GM10847 (cell line): Measurements from ENCODE around the gene SLC47A1.

Source experiments
- POLR2A ChIP-seq: IDR thresholded peaks from 2 replicates; pipeline ENCODE4 v1.6.1; 2011; ENCODE audit not compliant: insufficient read length; ENCODE audit errors: extremely low read depth

The SLC47A1 gene

GRCh38 chr17:19546289-19547065 lies 12.8 kb downstream of the SLC47A1 start:
- TF ChIP-seq POLR2A = no peak

GRCh38 chr17:19549746-19550623 lies 16.3 kb downstream of the SLC47A1 start:
- TF ChIP-seq POLR2A = no peak

- TF ChIP-seq POLR2A = no peak
Measured at GRCh38 chr17:19551165-19551564, 17.5 kb downstream of the SLC47A1 start.

GRCh38 chr17:19551591-19552148 lies 18.0 kb downstream of the SLC47A1 start:
- no peak for TF ChIP-seq POLR2A

- no peak for TF ChIP-seq POLR2A
Measured at GRCh38 chr17:19553036-19553435, 19.4 kb downstream of the SLC47A1 start.

GRCh38 chr17:19554393-19554792 lies 20.7 kb downstream of the SLC47A1 start:
- TF ChIP-seq POLR2A = no peak

GRCh38 chr17:19555746-19556145 lies 22.1 kb downstream of the SLC47A1 start:
- TF ChIP-seq POLR2A = no peak

GRCh38 chr17:19558946-19559345 lies 25.3 kb downstream of the SLC47A1 start:
- TF ChIP-seq POLR2A = no peak

GRCh38 chr17:19561697-19562318 lies 28.2 kb downstream of the SLC47A1 start:
- no peak for TF ChIP-seq POLR2A

- no peak for TF ChIP-seq POLR2A
Measured at GRCh38 chr17:19565817-19566575, 32.3 kb downstream of the SLC47A1 start.

- TF ChIP-seq POLR2A = no peak
Measured at GRCh38 chr17:19567216-19568015, 33.8 kb downstream of the SLC47A1 start.

- no peak for TF ChIP-seq POLR2A
Measured at GRCh38 chr17:19568016-19568350, 34.3 kb downstream of the SLC47A1 start.

- TF ChIP-seq POLR2A = no peak
Measured at GRCh38 chr17:19569785-19570543, 36.3 kb downstream of the SLC47A1 start.
